Osteocyte (in vitro differentiated cells): ENCODE measurements around the gene KCNJ12. TPM values are rescaled to one million over a fixed set of nuclear protein-coding genes. Genes with fewer than 3 reads are reported as not detected.
"Not testable (repeated sequence)": the region's sequence is repeated elsewhere in the genome, so short reads cannot be mapped to it uniquely, and the experiment has no call there.

Experiments
- DNase-seq: peaks from one replicate; pipeline ENCODE4 v3.0.0; 2021; ENCODE audit warnings: mixed read lengths; ENCODE audit not compliant: unreplicated experiment; ENCODE audit errors: extremely low spot score
- H3K27ac Mint-ChIP-seq: one replicate; pipeline ENCODE4 v1.8.0; 2021; ENCODE audit warnings: mild to moderate bottlenecking, mixed read lengths; ENCODE audit not compliant: unreplicated experiment
- H3K27me3 Mint-ChIP-seq: one replicate; pipeline ENCODE4 v1.8.0; 2021; ENCODE audit warnings: mixed read lengths; ENCODE audit not compliant: unreplicated experiment
- H3K36me3 Mint-ChIP-seq: one replicate; pipeline ENCODE4 v1.8.0; 2021; ENCODE audit warnings: mixed read lengths; ENCODE audit not compliant: unreplicated experiment
- H3K4me1 Mint-ChIP-seq: one replicate; pipeline ENCODE4 v1.8.0; 2021; ENCODE audit warnings: mixed read lengths; ENCODE audit not compliant: unreplicated experiment
- H3K4me3 Mint-ChIP-seq: one replicate; pipeline ENCODE4 v1.8.0; 2021; ENCODE audit warnings: mild to moderate bottlenecking, moderate library complexity, mixed read lengths; ENCODE audit not compliant: unreplicated experiment
- H3K9me3 Mint-ChIP-seq: one replicate; pipeline ENCODE4 v1.8.0; 2021; ENCODE audit warnings: mixed read lengths; ENCODE audit not compliant: unreplicated experiment
- total RNA-seq: library from RNA; stranded (reverse); gene quantifications from 2 replicates; pipeline ENCODE4 v1.2.1, GENCODE V29; 2021
- TF ChIP-seq, protein P1 (sequence below): fragments of 200-600 bp; sonication (generic); IDR thresholded peaks from 2 replicates; pipeline ENCODE4 v1.5.0; 2021; ENCODE audit warnings: antibody characterized with exemption, mild to moderate bottlenecking, moderate library complexity

The KCNJ12 gene
- total RNA-seq, 1 donor from 2014 or later: 2.3 TPM

GRCh38 chr17:21452377-21453143 lies 76.4 kb downstream of the KCNJ12 start:
- Mint-ChIP-seq H3K4me1 (peaks cover 16% of the 10 kb centered on the region), H3K9me3 (no peaks in the 10 kb centered on the region), H3K36me3 (no peaks in the 10 kb centered on the region), H3K27ac (peak overlapping the region; percentile 44), H3K4me3 (peak overlapping the region; percentile 51), H3K27me3 (peaks cover 17% of the 10 kb centered on the region)
- peak; percentile 83 for DNase-seq
- TF ChIP-seq, protein P1, sequence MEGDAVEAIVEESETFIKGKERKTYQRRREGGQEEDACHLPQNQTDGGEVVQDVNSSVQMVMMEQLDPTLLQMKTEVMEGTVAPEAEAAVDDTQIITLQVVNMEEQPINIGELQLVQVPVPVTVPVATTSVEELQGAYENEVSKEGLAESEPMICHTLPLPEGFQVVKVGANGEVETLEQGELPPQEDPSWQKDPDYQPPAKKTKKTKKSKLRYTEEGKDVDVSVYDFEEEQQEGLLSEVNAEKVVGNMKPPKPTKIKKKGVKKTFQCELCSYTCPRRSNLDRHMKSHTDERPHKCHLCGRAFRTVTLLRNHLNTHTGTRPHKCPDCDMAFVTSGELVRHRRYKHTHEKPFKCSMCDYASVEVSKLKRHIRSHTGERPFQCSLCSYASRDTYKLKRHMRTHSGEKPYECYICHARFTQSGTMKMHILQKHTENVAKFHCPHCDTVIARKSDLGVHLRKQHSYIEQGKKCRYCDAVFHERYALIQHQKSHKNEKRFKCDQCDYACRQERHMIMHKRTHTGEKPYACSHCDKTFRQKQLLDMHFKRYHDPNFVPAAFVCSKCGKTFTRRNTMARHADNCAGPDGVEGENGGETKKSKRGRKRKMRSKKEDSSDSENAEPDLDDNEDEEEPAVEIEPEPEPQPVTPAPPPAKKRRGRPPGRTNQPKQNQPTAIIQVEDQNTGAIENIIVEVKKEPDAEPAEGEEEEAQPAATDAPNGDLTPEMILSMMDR: peak; percentile 78

DNA sequence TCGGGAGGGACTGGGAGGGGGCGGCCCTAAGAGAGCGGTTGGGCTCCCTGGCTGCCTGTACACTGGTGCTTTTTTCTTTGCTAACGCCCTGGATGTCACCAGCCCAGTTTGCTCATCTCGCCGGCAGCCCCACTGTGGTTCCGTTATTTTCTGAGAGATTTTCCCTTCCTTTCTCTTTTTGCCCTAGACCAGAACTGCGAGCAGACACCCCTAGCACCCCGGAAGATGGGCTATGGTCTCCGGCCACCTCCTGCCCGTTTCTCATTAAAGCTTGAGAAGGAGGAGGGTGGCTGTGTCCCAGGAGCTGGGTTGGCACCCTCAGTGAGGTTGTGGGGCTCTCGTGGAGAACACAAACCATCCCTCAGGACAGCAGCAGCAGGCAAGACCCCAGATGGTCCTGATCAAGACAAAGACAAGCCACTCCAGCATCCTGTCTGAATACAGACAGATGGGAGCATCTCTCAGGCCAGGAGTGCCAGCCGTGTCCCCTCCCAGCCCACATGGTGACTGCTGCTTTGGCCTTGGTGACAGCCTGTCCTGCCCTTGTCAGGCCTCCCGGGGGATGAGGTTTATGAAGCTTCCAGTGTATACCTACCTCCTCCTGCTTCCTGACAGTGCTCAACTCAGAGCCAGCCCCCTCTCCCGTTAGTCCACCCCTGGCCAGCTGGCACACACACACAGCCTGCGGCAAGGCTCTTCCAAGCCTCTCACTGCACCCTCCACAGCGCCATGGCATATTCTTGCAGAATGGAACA lies 77.2 kb downstream of the KCNJ12 start:
- no peaks in the 10 kb centered on the region for H3K9me3 Mint-ChIP-seq
- no peak overlapping the region for H3K4me3 Mint-ChIP-seq
- peaks cover 20% of the 10 kb centered on the region for H3K4me1 Mint-ChIP-seq
- TF ChIP-seq, protein P1: no peak
- peaks cover 16% of the 10 kb centered on the region for H3K27me3 Mint-ChIP-seq
- H3K27ac Mint-ChIP-seq: no peak overlapping the region
- no peaks in the 10 kb centered on the region for H3K36me3 Mint-ChIP-seq
- peak; percentile 67 for DNase-seq

GRCh38 chr17:21454006-21454405 lies 77.8 kb downstream of the KCNJ12 start:
- DNase-seq: peak; percentile 62
- H3K36me3 Mint-ChIP-seq, H3K9me3 Mint-ChIP-seq, H3K4me3 Mint-ChIP-seq, H3K27ac Mint-ChIP-seq: not testable (repeated sequence)
- peaks cover 13% of the 10 kb centered on the region for H3K27me3 Mint-ChIP-seq
- H3K4me1 Mint-ChIP-seq: peaks cover 24% of the 10 kb centered on the region

GRCh38 chr17:21454441-21454840 lies 78.3 kb downstream of the KCNJ12 start:
- peaks cover 13% of the 10 kb centered on the region for H3K27me3 Mint-ChIP-seq
- H3K36me3 Mint-ChIP-seq: no peaks in the 10 kb centered on the region
- H3K4me1 Mint-ChIP-seq: peaks cover 28% of the 10 kb centered on the region
- no peak overlapping the region for H3K27ac Mint-ChIP-seq
- peak; percentile 25 for DNase-seq
- TF ChIP-seq, protein P1: no peak
- H3K9me3 Mint-ChIP-seq: no peaks in the 10 kb centered on the region
- no peak overlapping the region for H3K4me3 Mint-ChIP-seq

DNA sequence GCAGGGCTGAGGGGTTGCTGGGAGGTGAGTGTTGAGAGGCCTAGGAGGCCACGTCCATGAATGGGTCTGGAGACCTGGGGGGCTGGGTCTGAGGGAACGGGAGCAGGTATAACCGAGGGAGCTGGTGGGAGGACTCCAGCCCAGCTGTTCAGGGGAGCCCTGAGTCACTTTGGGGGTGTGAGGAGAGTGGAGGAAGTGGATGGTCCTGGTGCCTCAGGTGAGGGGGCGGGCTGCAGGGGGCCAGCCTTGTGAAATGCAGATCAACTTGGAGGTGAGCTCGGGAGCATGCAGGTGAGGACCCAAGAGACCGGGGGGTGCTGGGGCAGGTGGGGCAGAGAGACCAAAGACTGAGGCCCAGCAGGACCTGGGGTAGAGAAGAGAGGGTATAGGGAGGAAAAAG lies 79.6 kb downstream of the KCNJ12 start:
- no peak for DNase-seq
- Mint-ChIP-seq H3K4me3 (no peak overlapping the region), H3K4me1 (peaks cover 39% of the 10 kb centered on the region), H3K36me3 (no peaks in the 10 kb centered on the region), H3K27me3 (peaks cover 10% of the 10 kb centered on the region), H3K9me3 (no peaks in the 10 kb centered on the region), H3K27ac (no peak overlapping the region)
- TF ChIP-seq, protein P1: no peak

- H3K27me3 Mint-ChIP-seq, H3K36me3 Mint-ChIP-seq, H3K27ac Mint-ChIP-seq, H3K4me3 Mint-ChIP-seq, H3K9me3 Mint-ChIP-seq, DNase-seq: not testable (repeated sequence)
- peaks cover 42% of the 10 kb centered on the region for H3K4me1 Mint-ChIP-seq
Observed at GRCh38 chr17:21456449-21456848, 80.3 kb downstream of the KCNJ12 start.
